SKM-1 (cell line): ENCODE measurements around the gene SSPN.

Experiments
- DNase-seq: peaks from one replicate; lab custom pipeline; 2025; ENCODE audit not compliant: unreplicated experiment; lab: John Stamatoyannopoulos, UW

Gene SSPN

DNA sequence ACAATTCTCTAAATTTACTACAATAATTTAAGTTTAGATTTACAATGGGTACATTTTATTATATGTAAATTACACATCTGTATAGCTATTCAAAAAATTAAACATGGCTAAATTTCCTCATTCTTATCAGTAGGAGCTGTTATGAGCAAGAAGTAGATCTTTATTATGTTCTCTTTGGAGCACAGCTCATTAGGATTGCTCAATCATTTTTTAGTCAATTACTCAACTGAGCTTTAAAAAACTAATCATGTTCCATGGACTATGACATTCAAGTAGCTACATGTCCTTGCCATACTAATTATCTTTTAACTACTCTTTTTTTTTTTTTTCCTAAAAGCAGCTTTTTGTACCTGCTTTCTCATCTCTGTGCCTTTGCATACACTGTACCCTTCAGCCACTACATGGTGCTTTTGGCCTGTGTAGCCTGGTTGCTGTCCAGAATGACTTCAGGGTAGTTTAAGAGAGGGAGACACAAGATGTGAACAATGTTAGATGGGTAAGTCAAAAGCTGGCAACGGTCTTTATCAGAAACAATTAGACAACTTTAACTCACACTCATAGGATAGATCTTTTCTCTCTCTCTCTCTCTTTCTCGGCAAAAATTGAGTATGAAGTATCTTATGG lies 69.0 kb downstream of the SSPN start:
- DNase-seq, result no peak

DNA sequence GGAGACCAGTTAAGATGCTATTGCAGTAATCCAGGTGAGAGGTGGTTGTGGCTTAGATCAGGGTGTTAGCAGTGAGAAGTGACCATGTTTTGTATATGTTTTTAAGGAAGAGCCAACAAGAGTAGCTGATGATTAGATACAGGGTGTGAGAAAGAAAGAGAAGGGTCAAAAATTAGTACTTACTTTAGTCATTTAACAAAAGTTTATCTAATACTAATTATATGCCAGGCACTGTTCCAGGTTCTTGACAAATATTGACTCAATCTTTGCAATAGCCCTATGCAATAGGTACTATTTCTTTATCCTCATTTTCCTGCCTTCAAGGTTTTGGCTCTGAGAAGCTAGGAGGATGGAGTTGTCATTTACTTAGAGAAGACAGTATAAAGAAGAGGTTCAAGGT lies 70.2 kb downstream of the SSPN start:
- DNase-seq, result no peak

DNA sequence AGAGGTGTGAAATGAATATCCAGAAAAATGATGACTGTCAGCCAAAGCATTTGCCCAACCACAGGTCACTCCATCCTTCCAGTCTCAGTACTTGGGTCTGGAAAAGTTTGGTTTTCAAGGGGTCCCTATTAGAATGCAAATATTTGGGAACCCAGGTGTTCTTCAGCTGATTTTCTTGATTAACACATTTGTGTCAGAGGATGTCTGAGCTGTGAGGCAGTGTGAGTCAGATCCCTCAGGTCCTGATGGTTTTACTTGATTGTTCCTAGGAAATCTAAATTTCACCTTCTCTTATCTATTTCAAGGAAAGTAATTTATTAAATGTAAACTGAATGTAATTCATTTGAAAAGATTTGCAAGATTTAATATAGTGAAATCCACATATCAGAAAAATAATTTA lies 71.5 kb downstream of the SSPN start:
- no peak for DNase-seq

DNA sequence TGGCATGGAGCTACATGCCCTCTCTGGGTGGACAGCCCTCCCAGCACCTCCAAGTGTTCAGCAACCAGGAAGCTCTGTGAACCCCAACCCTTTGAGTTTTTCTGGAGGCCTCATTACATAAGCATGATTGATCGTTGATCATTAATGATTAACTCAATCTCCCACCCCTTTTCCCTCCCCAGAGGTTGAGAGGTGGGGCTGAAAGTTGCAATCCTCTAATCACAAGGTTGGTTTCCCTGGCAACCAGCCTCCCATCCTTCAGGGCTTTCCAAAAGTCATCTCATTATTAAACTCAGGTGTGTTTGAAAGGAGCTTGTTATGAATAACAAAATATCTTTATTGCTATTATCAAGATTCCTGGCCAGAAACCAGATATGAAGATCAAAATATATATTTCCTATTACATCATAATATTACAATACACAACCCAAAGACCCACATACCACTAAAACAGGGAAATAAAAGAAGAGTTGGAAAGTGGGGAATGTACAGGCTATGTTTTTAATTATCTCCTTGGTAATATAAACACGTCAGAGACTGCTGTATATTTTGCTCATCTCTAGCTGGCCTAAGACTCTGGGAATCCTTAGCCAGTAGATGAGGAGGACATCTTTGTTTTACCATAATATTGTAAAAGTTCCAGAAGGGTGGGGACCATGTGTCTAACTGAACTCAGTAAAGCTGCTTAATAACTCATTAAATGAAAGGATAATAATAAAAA lies 73.6 kb downstream of the SSPN start:
- DNase-seq, result no peak

DNA sequence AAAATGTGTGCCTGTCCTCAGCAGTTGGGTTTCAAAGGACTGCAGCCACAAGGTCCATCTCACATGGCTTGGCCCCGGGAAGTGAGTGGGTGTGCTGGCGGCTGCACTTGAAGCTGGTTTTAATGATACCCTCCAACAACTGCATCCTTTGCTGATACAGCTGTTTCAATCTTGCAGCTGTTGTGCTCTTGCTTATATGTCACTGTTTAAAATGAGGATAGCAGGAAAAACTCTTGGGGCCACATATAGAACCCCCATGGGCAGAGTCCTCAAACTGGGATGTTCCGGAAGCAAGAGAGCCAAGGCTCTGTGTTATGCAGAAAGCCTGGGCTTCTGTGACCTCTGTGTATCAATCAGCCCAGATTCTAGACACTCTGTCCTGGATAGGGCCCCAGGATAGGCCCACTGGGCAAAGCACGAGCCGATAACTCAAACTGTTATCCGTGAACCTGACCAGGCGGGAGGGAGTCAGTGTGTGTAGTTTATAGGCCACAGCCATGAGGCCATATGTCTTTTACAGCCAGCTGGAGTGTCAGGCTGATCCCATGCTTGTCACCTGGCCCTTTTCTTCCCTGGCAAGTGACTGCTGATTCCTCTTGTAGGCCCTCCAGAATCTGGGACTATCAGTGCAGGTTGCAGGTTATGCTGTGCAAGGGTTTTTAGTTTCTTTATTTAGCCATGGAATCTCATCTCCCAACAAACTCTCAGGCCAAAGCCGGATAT lies 74.3 kb downstream of the SSPN start:
- DNase-seq, result no peak

DNA sequence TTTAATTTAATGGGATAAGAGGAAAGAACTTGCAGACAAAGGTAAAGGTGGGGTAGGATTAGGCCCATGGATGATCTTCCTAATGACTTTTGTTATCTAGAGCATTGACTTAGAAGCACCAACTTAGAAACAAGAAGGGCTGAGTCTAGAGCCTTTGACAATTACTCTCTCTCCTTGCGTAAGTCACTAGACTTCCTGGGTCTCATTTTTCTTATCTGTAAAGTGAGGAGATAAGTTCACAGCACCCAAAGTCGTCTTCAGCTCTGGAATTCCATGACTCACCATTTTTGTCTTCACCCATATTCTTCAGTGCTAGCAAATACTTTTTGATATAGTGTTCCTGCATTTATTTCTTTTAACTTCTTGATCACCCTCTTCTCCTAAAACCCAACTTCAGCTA lies 75.7 kb downstream of the SSPN start:
- no peak for DNase-seq

DNA sequence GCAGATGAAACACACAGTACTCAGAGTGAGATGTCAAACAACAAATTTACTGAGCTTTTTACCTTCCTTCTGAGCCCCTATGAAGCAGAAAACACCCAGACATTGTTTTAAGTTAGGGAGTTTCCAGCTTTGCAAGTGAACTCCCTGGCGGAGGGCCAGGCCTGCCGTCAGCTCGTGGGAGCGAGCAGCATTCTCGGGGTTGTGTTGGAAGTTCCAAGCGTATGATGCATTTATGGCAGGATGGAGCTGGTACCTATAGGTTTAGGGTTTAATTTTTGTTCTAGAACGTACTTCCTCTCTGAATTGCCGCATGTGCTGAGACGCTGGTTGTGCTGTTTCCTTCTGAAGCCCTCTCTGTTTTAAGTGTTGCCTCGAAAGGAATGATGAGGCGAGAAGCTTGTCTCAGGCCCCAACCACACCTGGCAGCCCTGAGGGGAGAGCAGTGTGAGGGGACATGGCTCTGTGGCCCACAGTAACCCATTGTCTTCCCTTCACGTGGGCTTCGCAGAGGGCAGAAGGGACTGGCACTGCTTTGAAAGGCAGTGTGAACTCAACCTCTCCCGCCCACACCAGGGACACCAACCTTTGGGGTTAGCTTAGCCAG lies 76.6 kb downstream of the SSPN start:
- no peak for DNase-seq

DNA sequence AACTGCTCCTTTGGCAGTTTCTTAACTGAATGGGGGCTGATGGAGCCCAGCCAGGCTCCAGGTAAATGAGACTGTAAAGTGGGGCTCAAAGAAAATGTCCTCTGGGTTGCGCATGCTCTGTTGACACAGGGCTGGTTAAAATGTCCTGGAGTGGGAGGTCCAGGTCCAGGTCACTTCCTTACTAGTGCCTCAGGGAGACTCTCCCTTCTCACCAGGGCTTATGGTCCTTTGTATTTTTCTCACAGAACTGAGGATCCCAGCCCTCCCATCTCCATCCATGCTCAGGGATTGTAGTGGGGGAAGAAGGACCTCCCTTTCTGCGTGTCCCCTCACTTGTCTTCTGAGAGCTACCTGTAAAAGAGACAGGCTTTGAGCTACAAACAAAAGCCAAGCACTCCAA lies 77.5 kb downstream of the SSPN start:
- DNase-seq, result no peak

DNA sequence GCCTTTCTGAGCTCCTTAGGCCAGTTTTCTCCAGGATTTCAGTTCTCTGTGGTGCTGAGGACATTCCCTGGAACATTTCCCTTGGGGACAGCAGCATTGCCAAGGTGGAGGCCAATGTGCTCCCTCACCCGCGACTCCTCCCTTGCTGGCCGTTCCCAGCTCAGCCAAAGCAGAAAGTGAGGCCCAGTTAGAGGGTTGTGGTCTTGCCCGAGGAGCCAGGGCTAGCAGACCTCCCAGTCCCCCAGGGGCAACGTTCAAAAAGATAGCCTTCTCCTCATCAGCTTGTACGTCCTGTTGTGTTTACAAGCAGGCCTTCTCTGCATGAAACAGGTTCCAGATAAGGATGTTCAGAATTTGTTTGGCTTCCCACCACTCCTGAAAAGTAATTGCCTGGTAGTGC lies 78.4 kb downstream of the SSPN start:
- no peak for DNase-seq

DNA sequence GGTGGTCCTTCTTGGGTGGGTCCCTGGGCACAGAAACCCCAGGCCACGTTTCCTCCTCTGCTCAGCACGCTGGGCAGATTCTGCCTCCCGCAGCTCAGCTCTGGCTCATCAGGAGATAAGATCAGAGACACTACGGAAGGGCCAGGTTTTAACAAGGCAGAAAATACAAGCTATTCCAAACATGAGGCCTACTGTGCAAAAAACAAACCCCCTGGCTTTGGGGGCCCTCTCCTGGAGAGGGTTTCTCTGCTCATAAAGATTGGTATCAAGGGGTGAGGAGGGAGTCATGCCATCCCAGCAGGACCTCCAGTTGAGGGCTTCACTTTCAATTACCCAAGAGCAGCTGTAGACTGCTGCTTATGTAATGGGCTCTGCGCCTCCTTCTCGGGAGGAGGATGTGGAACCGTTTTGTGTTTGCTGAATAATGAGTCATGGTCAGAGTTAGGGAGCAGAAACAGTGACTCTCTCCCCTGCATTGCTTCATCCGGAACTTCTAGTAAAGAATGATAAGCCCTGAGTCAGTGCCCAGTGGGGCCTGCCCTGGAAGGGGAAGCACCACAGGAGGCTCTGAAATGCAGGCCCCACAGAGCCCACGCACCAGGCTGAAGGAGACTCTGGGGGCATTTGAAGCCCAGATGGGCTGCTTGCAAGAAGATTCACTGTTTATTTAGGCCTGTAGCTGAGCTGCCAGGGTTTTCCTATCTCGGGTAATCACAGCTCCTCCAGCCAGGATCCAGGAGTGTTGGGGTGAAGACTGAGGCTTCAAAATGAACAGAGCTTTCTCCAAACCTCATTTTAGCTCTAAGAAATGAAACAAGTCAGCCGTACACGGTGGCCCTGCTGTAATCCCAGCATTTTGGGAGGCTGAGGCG lies 79.3 kb downstream of the SSPN start:
- peak; percentile 78 for DNase-seq

DNA sequence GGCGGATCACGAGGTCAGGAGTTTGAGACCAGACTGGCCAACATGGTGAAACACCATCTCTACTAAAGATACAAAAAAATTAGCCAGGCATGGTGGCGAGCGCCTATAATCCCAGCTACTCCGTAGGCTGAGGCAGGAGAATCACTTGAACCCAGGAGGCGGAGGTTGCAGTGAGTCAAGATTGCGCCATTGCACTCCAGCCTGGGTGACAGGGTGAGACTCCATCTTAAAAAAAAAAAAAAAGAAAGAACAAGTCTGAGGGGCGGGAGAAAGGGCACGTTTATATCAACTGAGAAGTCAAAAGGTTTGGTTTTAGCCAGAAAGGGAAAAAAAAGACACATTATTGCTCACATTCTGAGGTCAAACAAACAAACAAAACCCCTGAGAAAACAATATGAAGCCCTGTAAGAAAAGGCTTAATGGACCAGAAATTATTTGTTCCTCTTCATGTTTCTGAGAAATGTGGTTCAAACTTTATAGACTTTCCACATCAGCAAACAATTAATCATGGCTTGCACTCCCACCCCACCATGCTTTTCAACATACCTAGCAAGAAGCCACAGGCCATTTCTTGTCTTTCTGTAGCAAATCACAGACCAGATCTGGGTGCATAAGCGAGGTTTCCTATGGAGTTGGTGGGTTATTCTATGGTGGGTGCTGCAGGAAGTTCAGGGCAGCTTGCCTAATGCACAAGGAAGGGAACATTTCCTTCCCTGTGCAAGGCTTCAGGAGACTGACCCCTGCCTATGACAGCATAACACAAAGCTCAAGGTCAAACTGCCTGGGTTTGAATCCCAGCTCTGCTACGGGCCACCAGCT lies 80.1 kb downstream of the SSPN start:
- DNase-seq, result no peak

DNA sequence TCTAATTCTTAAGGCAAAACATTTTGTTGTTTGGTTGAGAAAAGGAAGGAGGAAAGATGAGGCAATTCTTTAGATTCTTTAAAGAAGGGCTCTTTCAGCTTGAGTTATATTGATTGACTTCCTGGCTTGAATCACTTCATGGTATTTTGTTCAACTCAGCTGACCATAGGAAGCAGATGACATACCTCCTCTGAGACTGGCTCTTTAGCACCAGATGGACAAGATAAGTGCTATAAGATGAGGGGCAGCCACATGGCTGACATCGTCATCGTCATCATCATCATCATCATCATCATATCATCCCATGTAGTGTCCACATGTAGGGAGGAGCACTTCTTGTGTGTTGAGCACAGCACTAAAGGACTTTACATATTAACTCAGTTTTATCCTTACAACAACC lies 81.3 kb downstream of the SSPN start:
- no peak for DNase-seq

DNA sequence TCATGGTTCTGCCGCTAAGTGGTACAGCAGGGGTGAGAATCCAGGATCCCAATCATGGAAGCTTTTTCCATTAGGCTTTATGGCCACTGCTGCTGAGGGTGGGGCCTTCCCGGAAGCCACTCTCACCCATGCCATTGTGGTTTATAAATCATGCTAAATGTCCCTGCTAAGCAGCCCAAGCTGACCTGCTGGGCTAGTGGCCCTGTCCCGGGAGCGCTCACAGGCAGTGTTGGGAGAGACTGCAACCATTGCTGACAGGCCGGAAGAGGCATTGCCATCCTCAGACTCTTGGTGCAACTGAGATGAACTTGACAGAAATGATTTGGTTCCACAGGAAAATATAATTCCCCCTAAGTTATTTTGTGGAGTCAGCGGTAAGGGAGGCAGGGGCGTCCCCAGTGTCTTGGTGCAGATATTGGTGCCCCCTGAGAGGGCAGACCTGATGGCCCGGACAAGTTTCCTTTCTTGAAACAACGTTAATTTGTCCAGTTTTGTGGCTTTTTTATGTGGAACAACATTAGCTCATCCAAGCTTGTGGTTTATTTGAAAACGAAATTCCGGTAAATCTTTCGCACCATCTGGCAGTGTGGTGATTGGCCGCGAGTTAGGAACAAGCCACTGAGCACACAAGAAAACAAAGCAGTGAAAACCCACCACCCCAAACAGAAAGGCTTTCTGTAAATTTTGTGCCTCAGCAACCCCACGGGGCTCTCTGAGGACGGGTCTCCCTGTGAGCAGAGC lies 82.3 kb downstream of the SSPN start:
- DNase-seq, result no peak

DNA sequence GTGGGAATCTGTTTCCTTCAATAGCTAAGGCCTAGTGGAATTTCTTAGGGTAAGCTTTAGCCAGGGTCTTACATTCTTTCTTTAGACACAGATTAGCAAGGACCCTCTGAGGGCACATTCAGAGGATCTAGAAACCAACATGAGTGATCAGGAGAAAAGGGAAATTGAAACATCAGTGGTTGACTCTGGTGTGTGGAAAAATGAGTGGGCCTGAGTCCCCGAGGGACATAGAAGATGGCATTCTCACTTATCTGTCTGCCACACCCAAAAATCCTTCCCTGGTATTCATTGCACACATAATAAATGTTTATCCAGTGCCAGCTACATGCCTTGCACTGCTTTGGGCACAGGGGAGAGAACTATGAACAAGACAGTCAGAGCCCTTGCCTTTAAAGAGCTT lies 82.9 kb downstream of the SSPN start:
- DNase-seq, result no peak

DNA sequence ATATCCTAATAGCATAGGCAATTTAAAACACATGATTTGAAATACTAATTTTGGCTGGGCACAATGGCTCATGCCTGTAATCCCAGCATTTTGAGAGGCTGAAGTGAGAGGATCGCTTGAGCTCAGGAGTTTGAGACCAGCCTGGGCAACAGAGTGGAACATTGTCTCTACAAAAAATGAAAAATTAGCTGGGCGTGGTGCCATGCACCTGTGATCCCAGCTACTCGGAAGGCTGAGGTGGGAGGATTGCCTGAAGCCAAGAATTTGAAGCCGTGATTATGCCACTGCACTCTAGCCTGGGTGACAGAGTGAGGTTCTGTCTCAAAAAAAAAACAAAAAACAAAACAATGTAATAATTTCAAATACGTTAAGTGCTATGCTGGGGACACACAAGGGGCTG lies 83.3 kb downstream of the SSPN start:
- no peak for DNase-seq

DNA sequence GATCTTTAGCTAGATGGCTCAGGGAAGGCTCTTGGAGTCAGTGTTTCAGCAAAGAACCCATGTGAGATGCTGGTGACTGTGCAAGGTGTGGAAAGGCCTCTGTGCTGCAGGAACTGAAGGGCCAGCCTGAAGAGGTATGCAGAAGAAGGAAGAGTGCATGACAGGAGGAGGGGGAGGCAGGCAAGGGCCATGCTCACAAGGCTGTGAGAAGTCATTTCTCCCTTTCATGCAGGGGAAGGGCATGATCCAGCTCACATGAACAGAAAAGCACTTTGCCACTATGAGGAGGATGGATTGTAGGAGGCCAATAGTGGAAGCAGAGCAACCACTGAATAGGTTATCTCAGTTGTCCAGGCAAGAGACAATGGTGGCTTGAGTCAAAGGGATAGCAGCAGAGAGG lies 83.7 kb downstream of the SSPN start:
- no peak for DNase-seq

DNA sequence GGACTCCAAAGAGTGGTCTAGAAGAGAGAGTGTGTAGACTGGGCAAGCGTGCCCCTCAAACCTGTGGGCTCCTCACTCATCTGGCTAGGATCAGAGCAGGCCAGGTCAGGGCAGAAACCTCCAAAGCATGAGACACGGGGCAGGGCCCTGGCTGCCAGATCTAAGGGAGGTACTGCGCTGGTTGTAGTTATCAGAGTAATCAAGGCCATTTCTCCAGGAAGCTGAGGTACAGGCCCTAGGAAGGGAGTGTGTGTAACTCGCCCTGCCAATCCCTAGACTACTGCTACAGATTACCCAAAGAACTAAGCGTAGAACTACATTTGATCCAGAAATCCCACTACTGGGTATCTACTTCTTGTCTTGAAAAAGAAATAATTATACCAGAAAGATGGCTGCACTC lies 84.5 kb downstream of the SSPN start:
- DNase-seq, result no peak

DNA sequence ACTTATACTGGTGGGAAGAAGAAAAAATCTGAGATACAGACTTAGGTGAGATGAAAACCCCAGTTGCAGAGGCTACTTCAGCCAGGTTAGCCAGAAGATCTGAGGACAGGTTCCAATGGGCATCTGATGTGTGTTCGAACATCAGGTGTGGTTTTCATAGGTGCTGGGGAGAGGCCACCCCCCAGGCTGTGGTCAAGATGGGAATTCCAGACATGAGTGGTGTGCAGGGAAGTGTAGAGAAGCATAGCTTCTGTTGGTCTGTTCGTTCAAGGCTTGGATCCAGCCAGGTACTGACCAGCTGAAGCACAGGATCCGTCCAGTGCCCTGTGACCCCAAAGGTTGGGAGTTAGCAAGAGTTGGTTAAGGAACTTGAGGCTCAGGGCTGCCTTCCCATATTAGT lies 85.5 kb downstream of the SSPN start:
- DNase-seq, result no peak

DNA sequence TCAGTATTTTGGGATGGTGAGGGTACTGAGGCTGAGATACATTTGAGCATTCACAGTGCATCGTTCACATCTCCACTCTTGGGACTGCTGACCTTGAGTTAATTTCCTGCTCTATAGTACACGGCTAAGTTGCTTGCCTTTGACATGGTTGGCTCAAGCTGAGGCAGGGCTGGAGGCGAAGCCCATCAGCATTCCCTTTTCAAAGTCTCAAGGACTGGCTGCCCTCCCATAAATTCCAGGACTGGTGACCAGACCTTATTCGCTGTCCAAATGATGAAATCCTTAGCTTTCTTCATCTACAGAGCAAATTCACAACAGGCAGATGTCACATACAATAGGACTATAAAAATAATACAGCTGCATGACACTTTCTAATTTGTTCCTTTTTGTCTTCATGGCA lies 85.9 kb downstream of the SSPN start:
- DNase-seq, result no peak
